T1000 (cell line): ENCODE results near the gene MIPEP.

Source experiments
- DNase-seq: peaks from one replicate; lab custom pipeline; 2025; ENCODE audit warnings: mixed read lengths; lab: John Stamatoyannopoulos, UW

The MIPEP gene

GRCh38 chr13:23810685-23811240 lies 78.4 kb downstream of the MIPEP start:
- no peak for DNase-seq

- no peak for DNase-seq
Observed at GRCh38 chr13:23808803-23809202, 80.4 kb downstream of the MIPEP start.

GRCh38 chr13:23806874-23807526 lies 82.2 kb downstream of the MIPEP start:
- no peak for DNase-seq

- no peak for DNase-seq
Observed at GRCh38 chr13:23805821-23806220, 83.4 kb downstream of the MIPEP start.

- no peak for DNase-seq
Observed at GRCh38 chr13:23805122-23805521, 84.1 kb downstream of the MIPEP start.

GRCh38 chr13:23804166-23804565 lies 85.0 kb downstream of the MIPEP start:
- no peak for DNase-seq

- no peak for DNase-seq
Observed at GRCh38 chr13:23801141-23801540, 88.1 kb downstream of the MIPEP start.

GRCh38 chr13:23799945-23800344 lies 89.3 kb downstream of the MIPEP start:
- DNase-seq: no peak

- no peak for DNase-seq
Observed at GRCh38 chr13:23797276-23797903, 91.8 kb downstream of the MIPEP start.

GRCh38 chr13:23796551-23796950 lies 92.6 kb downstream of the MIPEP start:
- DNase-seq: no peak

- no peak for DNase-seq
Observed at GRCh38 chr13:23794267-23795161, 94.7 kb downstream of the MIPEP start.

- no peak for DNase-seq
Observed at GRCh38 chr13:23793711-23794110, 95.5 kb downstream of the MIPEP start.

- DNase-seq: no peak
Observed at GRCh38 chr13:23792680-23793079, 96.5 kb downstream of the MIPEP start.

- DNase-seq: peak; percentile 41
Observed at GRCh38 chr13:23790577-23791170, 98.5 kb downstream of the MIPEP start.

- no peak for DNase-seq
Observed at GRCh38 chr13:23789576-23790346, 99.4 kb downstream of the MIPEP start.

GRCh38 chr13:23788459-23788858 lies 100.7 kb downstream of the MIPEP start:
- no peak for DNase-seq

- no peak for DNase-seq
Observed at GRCh38 chr13:23787464-23787863, 101.7 kb downstream of the MIPEP start.

- DNase-seq: no peak
Observed at GRCh38 chr13:23786607-23787006, 102.6 kb downstream of the MIPEP start.

GRCh38 chr13:23778879-23779278 lies 110.3 kb downstream of the MIPEP start:
- no peak for DNase-seq

GRCh38 chr13:23778002-23778652 lies 111.1 kb downstream of the MIPEP start:
- DNase-seq: no peak

GRCh38 chr13:23777575-23777870 lies 111.7 kb downstream of the MIPEP start:
- no peak for DNase-seq
